HG03439 (cell line): ENCODE data around the gene THSD4.

Experiments used
- ATAC-seq: cut with Tn5 transposase; IDR thresholded peaks from one replicate; pipeline ENCODE4 v1.9.1; 2021; ENCODE audit warnings: mild to moderate bottlenecking, moderate library complexity; ENCODE audit not compliant: unreplicated experiment

The THSD4 gene

DNA sequence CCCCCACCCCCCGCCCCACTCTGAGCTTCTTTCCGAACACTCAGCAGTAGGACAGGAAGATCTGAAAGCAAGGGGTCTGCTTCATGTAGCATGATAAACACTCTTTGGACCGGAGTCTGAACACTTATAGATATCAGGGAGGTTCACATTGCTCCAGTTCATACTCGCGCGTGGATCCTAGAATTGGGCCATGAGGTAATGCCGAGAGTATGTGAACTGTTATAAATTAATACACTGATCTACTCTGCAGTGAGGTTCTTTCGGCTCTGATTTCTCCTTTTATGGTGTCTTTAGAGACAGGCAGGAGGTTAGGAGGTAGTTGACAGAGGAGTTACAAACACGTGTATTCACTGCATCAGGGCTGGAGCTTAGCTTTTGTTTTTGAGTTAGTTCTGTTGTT lies 223.0 kb downstream of the THSD4 start:
- ATAC-seq = no peak

DNA sequence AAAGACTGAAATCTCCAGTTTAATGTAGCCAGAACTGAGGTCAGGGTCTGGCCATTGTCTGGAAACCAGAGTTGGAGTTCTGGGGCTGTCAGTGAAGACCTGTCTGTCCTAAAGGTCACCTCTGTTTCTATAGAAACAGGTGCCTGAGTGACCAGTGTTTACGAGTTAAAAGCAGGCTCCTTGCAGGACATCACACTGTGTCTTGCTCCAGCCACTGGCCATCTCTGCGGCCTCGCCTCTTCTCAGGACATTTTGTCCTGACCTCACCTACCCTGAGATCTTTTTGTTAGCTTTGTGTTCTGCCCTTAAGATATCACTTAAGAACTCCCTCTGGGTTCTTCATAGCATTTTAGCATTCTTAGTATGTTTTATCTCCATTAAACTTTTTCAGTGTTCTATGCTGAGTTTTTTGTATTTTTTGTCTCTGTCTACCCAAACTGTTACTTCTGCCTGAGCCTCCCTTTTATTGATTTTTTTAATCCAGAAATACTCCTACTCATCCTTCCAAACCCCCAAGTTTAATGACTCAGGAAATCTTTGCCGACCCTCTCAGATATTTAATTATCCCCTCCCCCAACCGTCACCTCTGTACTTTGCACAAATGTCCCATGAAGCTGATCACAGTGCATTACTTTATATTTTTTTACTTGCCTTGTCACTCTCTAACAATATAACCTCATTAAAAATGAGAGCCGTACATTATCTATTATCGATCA lies 223.7 kb downstream of the THSD4 start:
- ATAC-seq = no peak

GRCh38 chr15:71341811-71342550 lies 226.7 kb downstream of the THSD4 start:
- ATAC-seq = no peak

DNA sequence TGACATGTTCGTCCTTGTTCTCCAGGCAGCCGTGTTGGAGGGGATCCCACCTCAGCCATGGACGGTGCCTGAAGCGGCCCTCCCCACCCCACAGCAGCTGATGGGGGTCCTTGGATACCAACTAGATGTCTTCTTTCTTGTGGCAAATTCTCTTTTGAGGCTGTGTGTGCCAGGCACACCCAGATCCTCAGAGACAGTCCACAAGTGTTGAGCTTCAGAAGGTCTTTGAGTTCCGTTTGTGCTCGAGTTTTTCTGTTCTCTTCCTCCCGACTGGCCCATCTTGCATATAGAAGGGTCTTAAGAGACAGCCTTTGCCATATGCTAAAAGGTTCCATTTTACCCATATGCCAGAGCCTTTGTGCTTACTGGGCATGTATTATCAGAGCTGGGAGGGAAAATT lies 227.4 kb downstream of the THSD4 start:
- no peak for ATAC-seq

DNA sequence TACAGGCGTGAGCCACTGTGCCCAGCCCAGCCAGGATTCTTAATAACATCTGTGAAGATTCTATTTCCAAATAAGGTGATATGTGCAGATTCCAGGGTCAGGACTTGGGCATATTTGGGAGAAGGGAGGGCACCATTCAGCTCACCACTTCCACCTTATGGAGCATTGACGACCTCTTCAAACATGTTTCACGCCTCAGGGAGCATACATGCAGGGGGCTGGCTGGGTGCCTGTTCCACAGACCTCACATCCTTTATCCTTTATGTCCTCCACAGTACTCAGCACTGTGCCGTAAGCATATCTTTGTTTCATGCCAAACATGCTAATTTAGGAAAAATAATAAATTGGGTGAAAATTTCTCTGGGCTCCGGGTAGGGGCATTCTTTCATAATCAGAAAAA lies 229.0 kb downstream of the THSD4 start:
- no peak for ATAC-seq

DNA sequence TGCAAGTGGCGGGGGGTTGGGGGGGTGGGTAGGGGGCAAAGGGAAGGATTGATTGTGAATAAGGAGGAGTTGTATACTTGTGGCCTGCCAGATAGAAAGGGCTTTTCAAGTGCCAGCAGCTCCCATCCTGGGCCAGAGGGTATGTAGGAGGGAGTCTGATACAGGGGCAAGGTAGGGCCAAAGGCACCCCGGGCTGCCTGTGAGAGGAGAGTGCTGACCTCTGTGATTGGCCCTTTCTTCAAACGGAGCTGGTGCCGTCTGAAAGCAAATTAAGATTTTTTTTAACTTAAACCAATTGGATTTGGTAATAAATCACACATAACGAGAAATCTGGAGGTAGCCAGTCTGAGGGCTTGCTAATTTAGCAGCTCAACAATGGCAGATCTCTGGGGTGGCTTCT lies 229.9 kb downstream of the THSD4 start:
- no peak for ATAC-seq

DNA sequence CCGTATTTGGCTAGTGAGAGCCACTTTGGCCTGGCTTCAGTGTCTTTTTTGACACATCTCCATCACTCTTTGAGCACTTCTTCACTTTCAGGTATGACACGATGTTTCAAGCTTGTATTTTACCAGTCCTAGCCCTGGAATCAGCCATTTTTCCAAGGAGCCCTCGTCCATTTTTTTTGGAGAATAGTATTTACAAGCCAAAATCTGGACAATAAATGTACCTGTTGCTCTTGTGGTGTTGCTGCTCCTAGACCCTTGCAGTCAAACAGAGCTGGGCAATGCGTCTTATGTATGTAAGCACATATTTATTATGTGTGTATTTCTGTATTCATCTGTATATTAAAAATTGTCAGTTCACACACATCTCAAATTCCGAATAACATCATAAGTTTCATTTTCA lies 231.2 kb downstream of the THSD4 start:
- no peak for ATAC-seq

- ATAC-seq = no peak
These were observed 233.3 kb downstream of the THSD4 start for GRCh38 chr15:71348597-71348996.

- no peak for ATAC-seq
These were observed 234.1 kb downstream of the THSD4 start for GRCh38 chr15:71349336-71349735.

DNA sequence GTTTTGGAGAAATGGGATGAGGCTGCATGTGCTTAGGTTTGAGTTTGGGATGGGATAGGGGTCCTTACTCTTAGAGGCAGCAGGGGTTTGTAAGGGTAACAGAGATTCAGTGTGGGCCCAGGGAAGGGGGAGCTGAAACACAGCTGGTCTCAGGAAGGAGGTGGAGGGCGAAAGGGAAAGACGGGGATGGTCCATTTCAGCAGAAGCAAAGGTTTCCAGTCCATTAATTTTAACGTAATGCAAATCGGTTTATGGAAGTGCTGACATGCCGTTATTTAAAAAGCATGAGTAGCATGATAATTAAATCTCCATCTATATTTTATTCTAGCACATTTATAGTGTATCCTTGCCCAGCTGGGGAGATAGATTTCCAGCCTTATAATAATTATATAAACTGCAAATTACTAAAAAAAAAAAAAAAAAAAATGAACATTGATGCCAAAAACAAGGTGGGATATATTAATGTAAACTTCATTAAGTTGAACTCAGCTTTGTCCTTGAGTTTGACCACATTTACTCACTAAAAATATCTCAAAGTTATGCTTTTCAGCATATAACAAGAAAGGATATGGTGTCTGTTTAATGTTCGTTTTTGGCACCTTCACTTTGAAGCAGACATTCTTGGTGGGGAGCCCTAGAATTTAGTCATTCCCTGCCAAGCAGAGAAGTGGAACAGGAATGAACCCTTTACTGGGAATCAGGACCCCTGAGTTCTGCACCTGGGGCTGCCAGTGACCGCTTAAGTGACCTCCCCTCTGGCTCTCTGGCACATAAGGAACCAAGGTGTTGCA lies 234.7 kb downstream of the THSD4 start:
- no peak for ATAC-seq

- no peak for ATAC-seq
These were observed 235.5 kb downstream of the THSD4 start for GRCh38 chr15:71350622-71351378.

- no peak for ATAC-seq
These were observed 236.9 kb downstream of the THSD4 start for GRCh38 chr15:71352125-71352524.

- no peak for ATAC-seq
These were observed 237.5 kb downstream of the THSD4 start for GRCh38 chr15:71352765-71353164.

DNA sequence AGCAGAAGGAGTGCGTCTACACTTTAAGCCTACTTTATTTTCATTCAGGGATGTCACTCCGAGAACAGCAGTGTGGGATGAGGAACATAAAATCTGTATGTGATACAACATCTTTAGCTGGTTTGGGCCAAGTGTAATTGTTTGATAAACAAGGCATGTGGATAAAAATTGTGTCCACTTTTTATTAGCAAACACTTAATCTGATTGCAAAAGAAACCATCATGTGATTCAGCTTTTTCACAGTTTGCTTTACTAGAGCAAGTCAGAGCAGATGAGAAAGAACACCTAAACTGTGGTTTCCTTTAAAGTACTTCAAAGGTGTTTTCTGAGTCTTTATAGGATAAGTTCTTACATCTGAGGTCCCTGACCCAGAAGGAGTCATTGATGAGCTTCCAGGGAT lies 237.9 kb downstream of the THSD4 start:
- no peak for ATAC-seq

DNA sequence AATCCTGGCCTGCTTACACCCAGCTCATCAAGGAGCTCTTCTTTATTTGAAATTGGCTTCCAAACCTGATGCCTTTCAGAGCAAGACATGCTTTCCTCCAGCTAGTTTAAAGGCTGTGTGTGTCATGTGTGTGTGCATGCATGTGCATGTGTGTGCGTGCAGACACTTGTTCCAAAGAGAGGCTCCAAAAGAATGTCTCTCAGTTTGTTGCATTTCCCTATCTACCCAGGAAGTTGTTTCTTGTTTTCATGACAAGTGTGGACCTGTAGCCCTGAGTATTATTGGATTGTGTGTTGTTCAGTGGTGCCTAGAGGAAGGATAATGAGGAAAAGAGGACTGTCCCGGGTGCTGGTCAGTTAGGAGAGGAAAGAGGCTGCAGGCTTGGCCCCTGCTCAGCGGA lies 240.0 kb downstream of the THSD4 start:
- no peak for ATAC-seq

GRCh38 chr15:71357321-71357732 lies 242.1 kb downstream of the THSD4 start:
- no peak for ATAC-seq

- ATAC-seq = no peak
These were observed 242.7 kb downstream of the THSD4 start for GRCh38 chr15:71357967-71358366.

DNA sequence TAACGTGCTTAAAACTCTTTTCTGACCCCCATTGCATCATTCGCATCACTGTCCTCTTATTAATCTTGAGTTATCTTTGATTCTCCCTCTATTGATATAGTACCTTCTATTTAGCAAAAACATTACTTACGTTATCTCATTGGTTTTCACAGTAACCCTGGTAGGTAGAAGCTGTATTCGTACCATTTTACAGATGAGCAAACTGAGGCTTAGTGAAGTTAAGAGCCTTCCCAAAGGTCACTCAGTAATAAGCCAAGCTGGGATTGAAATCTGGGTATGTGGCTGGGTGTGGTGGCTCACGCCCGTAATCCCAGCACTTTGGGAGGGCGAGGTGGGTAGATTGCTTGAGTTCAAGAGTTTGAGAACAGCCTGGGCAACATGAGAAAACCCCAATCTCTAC lies 244.0 kb downstream of the THSD4 start:
- no peak for ATAC-seq

DNA sequence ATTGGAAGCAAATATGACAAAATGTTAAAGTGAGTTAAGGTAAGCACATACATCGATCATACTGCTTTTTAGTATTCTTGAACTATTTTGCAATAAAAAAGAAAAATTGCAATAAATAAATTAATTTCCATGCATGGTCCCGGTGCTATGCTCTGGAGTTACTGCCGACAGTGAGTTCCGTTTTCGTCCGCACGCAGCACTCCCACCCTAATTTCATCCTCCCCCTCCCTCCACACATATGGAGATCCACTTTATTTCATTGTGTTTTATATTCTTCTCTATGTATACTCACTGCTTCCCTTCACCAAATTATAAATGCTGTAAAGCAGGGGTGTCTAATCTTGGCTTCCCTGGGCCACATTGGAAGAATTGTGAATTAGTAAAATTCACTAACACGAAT lies 247.3 kb downstream of the THSD4 start:
- no peak for ATAC-seq

DNA sequence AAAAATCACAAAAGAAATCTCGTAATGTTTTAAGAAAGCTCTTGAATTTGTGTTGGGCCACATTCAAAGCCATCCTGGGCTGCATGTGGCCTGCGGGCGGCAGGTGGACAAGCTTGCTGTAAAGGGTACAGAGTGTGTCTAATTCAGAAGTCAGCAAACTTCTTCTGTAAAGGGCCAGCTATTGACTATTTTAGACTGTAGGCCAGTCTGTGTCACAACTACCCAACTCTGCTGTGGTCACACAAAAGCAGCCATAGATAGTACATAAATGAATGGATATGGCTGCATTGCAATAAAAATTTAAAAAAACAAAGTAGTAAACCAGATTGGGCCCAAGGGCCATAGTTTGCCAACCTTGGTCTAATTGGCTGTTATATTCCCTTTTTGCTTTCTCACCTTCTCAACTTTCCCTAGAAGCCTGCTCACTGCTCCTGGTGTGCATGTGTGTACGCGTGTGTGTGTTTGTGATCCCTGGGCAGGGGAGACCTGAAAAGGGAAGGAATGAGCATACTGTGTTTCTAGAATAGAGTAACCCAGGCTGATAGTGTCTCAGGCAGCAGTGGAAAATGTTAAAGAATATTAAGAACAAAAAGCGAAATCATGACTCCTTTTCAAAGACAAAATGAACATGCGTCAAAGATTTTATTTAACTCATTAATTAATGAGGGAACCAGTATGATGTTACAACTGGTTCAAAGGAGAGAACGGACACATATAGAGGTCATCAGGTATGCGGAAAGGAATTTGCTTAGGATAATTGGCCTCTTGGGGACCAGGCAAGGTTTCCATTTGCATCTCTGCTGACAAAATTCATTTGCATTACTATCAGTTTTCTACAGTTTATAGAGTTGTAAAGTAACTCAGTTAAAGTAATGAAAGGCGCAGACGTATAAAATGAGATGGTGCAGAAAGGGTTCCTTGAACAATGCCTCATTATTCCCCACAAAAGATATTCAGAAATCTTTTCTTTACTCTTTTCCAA lies 248.0 kb downstream of the THSD4 start:
- ATAC-seq = no peak
